NCI-H526 treated with DMSO at 0.1 percent for 48 hours (cell line): ENCODE results near the gene MTFR1L.

ENCODE experiments used
- DNase-seq: peaks from one replicate; lab custom pipeline; 2025; lab: John Stamatoyannopoulos, UW

Gene MTFR1L

GRCh38 chr1:25878690-25879089 lies 58.9 kb downstream of the MTFR1L start:
- no peak for DNase-seq

GRCh38 chr1:25879675-25880074 lies 59.9 kb downstream of the MTFR1L start:
- DNase-seq = no peak

GRCh38 chr1:25880518-25880917 lies 60.8 kb downstream of the MTFR1L start:
- DNase-seq = no peak

DNA sequence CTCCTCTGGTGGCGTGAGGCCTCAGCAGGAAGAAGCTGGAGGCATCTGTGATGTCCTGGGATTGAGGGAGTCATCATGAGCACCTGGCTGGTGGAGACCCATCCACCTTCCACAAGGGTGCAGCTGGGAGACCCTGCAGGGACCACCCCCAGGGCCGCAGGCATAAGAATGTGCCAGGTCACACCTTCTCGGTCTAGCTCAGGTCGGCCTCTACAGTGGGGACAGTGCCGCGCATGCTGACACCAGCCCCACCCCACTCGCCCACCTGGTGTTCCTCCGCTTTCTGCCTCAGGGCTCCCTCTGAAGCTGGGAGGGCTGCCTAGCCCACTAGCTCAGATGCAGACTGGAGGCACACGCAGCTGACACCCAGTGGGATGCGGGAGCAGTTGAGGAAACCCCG lies 61.5 kb downstream of the MTFR1L start:
- DNase-seq = no peak
